Panc1 (cell line): ENCODE results near the gene FBP1. TPM values are rescaled to one million over a fixed set of nuclear protein-coding genes. Genes with fewer than 3 reads are reported as not detected.

ENCODE experiments used
- ATAC-seq: fragments of 200-7000 bp; cut with Tn5 transposase; 2 replicates; pipeline ENCODE4 v1.9.1; 2020; ENCODE audit warnings: mild to moderate bottlenecking, moderate library complexity
- BruUV-seq: library from RNA; stranded (reverse); fragments of 400-500 nt; replicated peaks from 2 replicates; lab custom pipeline; 2021; lab: Mats Ljungman, UMichigan
- CTCF ChIA-PET: fragments of 300-600 bp; sonication (Branson Sonifier 250); formaldehyde crosslinking; loops from one replicate; lab custom pipeline; 2022; ENCODE audit warnings: antibody characterized with exemption; lab: Charles Lee
- POLR2A ChIA-PET: fragments of 300-600 bp; sonication (Branson Sonifier 250); formaldehyde crosslinking; loops from one replicate; lab custom pipeline; 2022; ENCODE audit warnings: antibody characterized with exemption; lab: Charles Lee
- DNase-seq: peaks from one replicate; pipeline ENCODE4 v3.0.0-alpha.2; 2010; ENCODE audit warnings: low read depth, low spot score
- H3K27ac ChIP-seq: 2 replicates; pipeline ENCODE4 v1.5.1; 2011; ENCODE audit warnings: mild to moderate bottlenecking, low read length, inconsistent platforms
- H3K27me3 ChIP-seq: fragments of 200-500 bp; sonication (Bioruptor generic); 2 replicates; pipeline ENCODE4 v1.6.0; 2014; ENCODE audit warnings: low read length, inconsistent platforms; ENCODE audit not compliant: control insufficient read depth, insufficient read depth
- H3K36me3 ChIP-seq: fragments of 200-500 bp; sonication (Bioruptor generic); 2 replicates; pipeline ENCODE4 v1.5.1; 2014; ENCODE audit warnings: inconsistent platforms, mild to moderate bottlenecking, low read length, moderate library complexity; ENCODE audit not compliant: control insufficient read depth, insufficient read depth
- H3K4me1 ChIP-seq: 2 replicates; pipeline ENCODE4 v1.5.1; 2011; ENCODE audit warnings: inconsistent platforms, mild to moderate bottlenecking, low read length, moderate library complexity; ENCODE audit not compliant: control insufficient read depth, insufficient read depth
- H3K4me3 ChIP-seq, 2 experiments: 2 replicates each; pipeline ENCODE4 v1.5.1; 2011 to 2012; ENCODE audit warnings: low read depth in 2 of 2, low read length in 2 of 2, mild to moderate bottlenecking in 2 of 2, inconsistent platforms in 1 of 2, moderate library complexity in 1 of 2
- H3K9me3 ChIP-seq: fragments of 200-500 bp; sonication (Bioruptor generic); 2 replicates; pipeline ENCODE4 v1.5.1; 2014; ENCODE audit warnings: low read depth, mild to moderate bottlenecking, inconsistent platforms, low read length, moderate library complexity; ENCODE audit not compliant: control insufficient read depth, insufficient read depth
- POLR2AphosphoS5 ChIP-seq: IDR thresholded peaks from 2 replicates; pipeline ENCODE4 v1.6.1; 2012; ENCODE audit warnings: mild to moderate bottlenecking, low read depth, low read length, moderate library complexity
- SIN3A ChIP-seq: IDR thresholded peaks from 2 replicates; pipeline ENCODE4 v1.6.1; 2012; ENCODE audit warnings: low read depth, mild to moderate bottlenecking, low read length, moderate library complexity, borderline replicate concordance; ENCODE audit not compliant: insufficient read depth
- TCF7L2 ChIP-seq: IDR thresholded peaks from 2 replicates; pipeline ENCODE4 v1.6.1; 2011; ENCODE audit warnings: mild to moderate bottlenecking, low read depth, low read length, inconsistent platforms
- in situ Hi-C: cut with HindIII; loops from 2 replicates; pipeline ENCODE4 v1.10.0; 2016; ENCODE audit warnings: low sequenced_read_pairs, low pct_unique_long_range_greater_than_20kb
- intact Hi-C: fragments of 100-400 bp; cut with micrococcal nuclease; formaldehyde crosslinking; loops from one replicate; pipeline ENCODE4 v1.10.0; 2022; ENCODE audit not compliant: unreplicated experiment
- total RNA-seq: library from RNA; stranded (reverse); gene quantifications from one replicate; pipeline ENCODE4 v1.2.1, GENCODE V29; 2021; ENCODE audit not compliant: unreplicated experiment
- TF ChIP-seq, protein P1 (sequence below): fragments of 450-650 bp; IDR thresholded peaks from 2 replicates; pipeline ENCODE4 v1.5.1; 2017; ENCODE audit warnings: mild to moderate bottlenecking
- TF ChIP-seq, protein P2 (sequence below), 2 experiments: IDR thresholded peaks; 2 replicates each; pipeline ENCODE4 v1.6.1; 2011 to 2012; ENCODE audit warnings: low read depth in 2 of 2, control low read depth in 1 of 2, low read length in 1 of 2, mild to moderate bottlenecking in 1 of 2, moderate library complexity in 1 of 2; ENCODE audit not compliant: insufficient read depth in 1 of 2

Gene FBP1
- total RNA-seq, 1 experiment from 2014 or later, result 0.36 TPM

DNA sequence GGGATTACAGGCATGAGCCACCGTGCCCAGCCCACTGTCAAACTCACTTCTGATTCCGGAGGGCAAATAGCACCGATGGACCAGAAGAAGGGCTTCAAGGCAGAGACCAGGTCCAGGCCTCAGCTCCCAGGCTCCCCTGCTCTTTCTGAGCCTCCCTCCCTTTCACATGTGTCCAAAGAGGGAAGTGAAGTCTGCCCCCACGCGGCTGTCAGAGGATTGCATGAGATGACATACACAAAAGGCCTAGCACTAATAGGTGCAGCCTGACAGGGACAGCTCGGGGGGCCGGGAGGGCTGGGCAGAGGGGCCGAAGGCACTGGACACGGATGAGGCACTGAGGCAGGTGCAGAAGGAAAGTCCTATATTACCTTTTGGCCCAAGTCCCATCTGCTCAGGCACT is 16.1 kb downstream of the FBP1 start:
- Histone ChIP-seq H3K4me3 (no peak overlapping the region), H3K4me1 (no peaks in the 10 kb centered on the region), H3K27ac (no peak overlapping the region), H3K9me3 (no peaks in the 10 kb centered on the region), H3K27me3 (no peaks in the 10 kb centered on the region), H3K36me3 (no peaks in the 10 kb centered on the region)
- in situ Hi-C loops (no loop called here), intact Hi-C loops (no loop called here)
- BruUV-seq, result no TSS peak
- TF ChIP-seq POLR2AphosphoS5 (no peak), SIN3A (no peak), TCF7L2 (no peak)
- TF ChIP-seq, protein P1, sequence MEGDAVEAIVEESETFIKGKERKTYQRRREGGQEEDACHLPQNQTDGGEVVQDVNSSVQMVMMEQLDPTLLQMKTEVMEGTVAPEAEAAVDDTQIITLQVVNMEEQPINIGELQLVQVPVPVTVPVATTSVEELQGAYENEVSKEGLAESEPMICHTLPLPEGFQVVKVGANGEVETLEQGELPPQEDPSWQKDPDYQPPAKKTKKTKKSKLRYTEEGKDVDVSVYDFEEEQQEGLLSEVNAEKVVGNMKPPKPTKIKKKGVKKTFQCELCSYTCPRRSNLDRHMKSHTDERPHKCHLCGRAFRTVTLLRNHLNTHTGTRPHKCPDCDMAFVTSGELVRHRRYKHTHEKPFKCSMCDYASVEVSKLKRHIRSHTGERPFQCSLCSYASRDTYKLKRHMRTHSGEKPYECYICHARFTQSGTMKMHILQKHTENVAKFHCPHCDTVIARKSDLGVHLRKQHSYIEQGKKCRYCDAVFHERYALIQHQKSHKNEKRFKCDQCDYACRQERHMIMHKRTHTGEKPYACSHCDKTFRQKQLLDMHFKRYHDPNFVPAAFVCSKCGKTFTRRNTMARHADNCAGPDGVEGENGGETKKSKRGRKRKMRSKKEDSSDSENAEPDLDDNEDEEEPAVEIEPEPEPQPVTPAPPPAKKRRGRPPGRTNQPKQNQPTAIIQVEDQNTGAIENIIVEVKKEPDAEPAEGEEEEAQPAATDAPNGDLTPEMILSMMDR, result peak; percentile 71
- TF ChIP-seq, protein P2, sequence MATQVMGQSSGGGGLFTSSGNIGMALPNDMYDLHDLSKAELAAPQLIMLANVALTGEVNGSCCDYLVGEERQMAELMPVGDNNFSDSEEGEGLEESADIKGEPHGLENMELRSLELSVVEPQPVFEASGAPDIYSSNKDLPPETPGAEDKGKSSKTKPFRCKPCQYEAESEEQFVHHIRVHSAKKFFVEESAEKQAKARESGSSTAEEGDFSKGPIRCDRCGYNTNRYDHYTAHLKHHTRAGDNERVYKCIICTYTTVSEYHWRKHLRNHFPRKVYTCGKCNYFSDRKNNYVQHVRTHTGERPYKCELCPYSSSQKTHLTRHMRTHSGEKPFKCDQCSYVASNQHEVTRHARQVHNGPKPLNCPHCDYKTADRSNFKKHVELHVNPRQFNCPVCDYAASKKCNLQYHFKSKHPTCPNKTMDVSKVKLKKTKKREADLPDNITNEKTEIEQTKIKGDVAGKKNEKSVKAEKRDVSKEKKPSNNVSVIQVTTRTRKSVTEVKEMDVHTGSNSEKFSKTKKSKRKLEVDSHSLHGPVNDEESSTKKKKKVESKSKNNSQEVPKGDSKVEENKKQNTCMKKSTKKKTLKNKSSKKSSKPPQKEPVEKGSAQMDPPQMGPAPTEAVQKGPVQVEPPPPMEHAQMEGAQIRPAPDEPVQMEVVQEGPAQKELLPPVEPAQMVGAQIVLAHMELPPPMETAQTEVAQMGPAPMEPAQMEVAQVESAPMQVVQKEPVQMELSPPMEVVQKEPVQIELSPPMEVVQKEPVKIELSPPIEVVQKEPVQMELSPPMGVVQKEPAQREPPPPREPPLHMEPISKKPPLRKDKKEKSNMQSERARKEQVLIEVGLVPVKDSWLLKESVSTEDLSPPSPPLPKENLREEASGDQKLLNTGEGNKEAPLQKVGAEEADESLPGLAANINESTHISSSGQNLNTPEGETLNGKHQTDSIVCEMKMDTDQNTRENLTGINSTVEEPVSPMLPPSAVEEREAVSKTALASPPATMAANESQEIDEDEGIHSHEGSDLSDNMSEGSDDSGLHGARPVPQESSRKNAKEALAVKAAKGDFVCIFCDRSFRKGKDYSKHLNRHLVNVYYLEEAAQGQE (IDR thresholded peaks at IDR 0.05; ENCODE audit: insufficient read depth in 1 of 2, low read depth in 2 of 2, low read length in 1 of 2), result no peak
- ChIA-PET POLR2A (interaction anchor here (0.7 kb wide), 1 partner anchor 58 kb away, joined by 3 read pairs; no protein-coding TSS in a partner anchor), CTCF (interaction anchor here (1.1 kb wide), 1 partner anchor 69 kb away, joined by 8 read pairs; the partner anchor contains the start of gene PCAT7)
- peak; percentile 92 for ATAC-seq
- no peak for DNase-seq

DNA sequence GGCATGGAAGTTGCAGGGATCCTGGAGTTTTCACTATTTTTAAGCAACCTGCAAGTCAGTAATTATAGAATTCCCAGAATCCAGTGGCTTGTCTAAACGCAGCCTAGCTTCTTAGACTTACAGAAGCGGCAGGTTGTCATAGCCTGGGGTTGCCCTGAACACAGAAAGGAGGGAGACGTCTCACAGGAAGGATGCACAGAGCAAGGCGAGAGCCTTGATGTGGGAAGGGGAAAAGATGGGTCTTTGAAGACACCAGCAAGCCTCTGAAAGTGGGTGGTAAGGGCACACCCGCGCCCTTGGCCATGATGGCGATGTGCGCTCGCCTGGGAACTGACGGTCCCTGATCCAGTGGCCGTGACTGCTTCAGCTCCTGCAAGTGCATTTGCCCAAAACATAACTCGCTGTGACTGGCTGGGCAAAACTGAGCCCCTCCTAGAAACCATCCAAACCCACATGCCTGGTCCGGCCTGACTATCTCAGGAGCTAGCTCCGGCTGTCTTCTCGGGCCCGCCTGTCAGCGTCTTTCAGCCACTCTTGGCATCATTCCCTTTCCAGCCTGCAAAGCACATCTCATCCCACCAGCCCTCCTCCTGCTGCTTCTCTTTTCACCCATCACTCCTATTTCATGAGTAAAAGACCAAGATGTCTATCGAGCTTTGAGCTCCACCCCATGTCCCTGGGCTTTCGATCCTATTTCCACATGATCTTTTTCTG is 17.1 kb downstream of the FBP1 start:
- TF ChIP-seq SIN3A (no peak), TCF7L2 (no peak), POLR2AphosphoS5 (no peak)
- TF ChIP-seq, protein P2 (IDR thresholded peaks at IDR 0.05; ENCODE audit: insufficient read depth in 1 of 2, low read depth in 2 of 2, low read length in 1 of 2), result no peak
- TF ChIP-seq, protein P1, result no peak
- CTCF ChIA-PET, result no interaction called here

More for the DNA sequence above, 17.1 kb downstream of the FBP1 start:
- in situ Hi-C loops (no loop called here), intact Hi-C loops (no loop called here)
- Histone ChIP-seq H3K4me1 (no peaks in the 10 kb centered on the region), H3K9me3 (no peaks in the 10 kb centered on the region), H3K27me3 (no peaks in the 10 kb centered on the region), H3K27ac (no peak overlapping the region), H3K4me3 (no peak overlapping the region), H3K36me3 (no peaks in the 10 kb centered on the region)
- POLR2A ChIA-PET, result no interaction called here
- BruUV-seq, result no TSS peak
- ATAC-seq (no peak), DNase-seq (no peak)
